SU-DHL-6 (cell line): Measurements from ENCODE around the gene PNMA8B.

Experiments
- H2AFZ ChIP-seq: fragments of 200-600 bp; sonication (generic); 2 replicates; pipeline ENCODE4 v1.6.1; 2014; ENCODE audit warnings: low read depth, mild to moderate bottlenecking, moderate library complexity, mixed read lengths, antibody characterized with exemption, low read length; ENCODE audit not compliant: severe bottlenecking
- H3F3A ChIP-seq: fragments of 200-600 bp; shearing (Covaris generic); 2 replicates; pipeline ENCODE4 v1.6.0; 2016; ENCODE audit warnings: antibody characterized with exemption, mild to moderate bottlenecking; ENCODE audit not compliant: insufficient read depth
- H3K27ac ChIP-seq: fragments of 200-600 bp; sonication (generic); 2 replicates; pipeline ENCODE4 v1.5.1; 2016; ENCODE audit warnings: low read depth, mild to moderate bottlenecking, low read length, moderate library complexity, mixed read lengths
- H3K27me3 ChIP-seq: fragments of 200-600 bp; sonication (generic), shearing (Covaris generic); 2 replicates; pipeline ENCODE4 v1.6.0; 2014; ENCODE audit warnings: mild to moderate bottlenecking, low read length
- H3K36me3 ChIP-seq: fragments of 200-600 bp; sonication (generic); 2 replicates; pipeline ENCODE4 v1.6.1; 2014; ENCODE audit warnings: mild to moderate bottlenecking, low read length, mixed read lengths
- H3K4me2 ChIP-seq: fragments of 300-600, 200-600 bp; shearing (Covaris generic), sonication (generic); 2 replicates; pipeline ENCODE4 v1.6.0; 2014; ENCODE audit warnings: low read length, low read depth, mild to moderate bottlenecking; ENCODE audit not compliant: poor library complexity, severe bottlenecking
- H3K4me3 ChIP-seq: fragments of 200-600 bp; sonication (generic); 2 replicates; pipeline ENCODE4 v1.5.1; 2014; ENCODE audit warnings: antibody characterized with exemption, low read length, mild to moderate bottlenecking, mixed read lengths; ENCODE audit not compliant: insufficient read depth, poor library complexity, severe bottlenecking
- H3K79me2 ChIP-seq: fragments of 200-600 bp; sonication (generic); 2 replicates; pipeline ENCODE4 v1.6.1; 2014; ENCODE audit warnings: mild to moderate bottlenecking, low read length, moderate library complexity; ENCODE audit not compliant: insufficient read depth
- H3K9ac ChIP-seq: fragments of 200-600 bp; sonication (generic); 2 replicates; pipeline ENCODE4 v1.7.0; 2014; ENCODE audit warnings: mild to moderate bottlenecking, low read length
- H3K9me2 ChIP-seq: fragments of 200-600 bp; sonication (generic); replicated peaks from 2 replicates; pipeline ENCODE4 v1.6.1; 2014; ENCODE audit warnings: low read length; ENCODE audit not compliant: insufficient read depth
- H3K9me3 ChIP-seq: fragments of 200-600 bp; sonication (generic); 2 replicates; pipeline ENCODE4 v1.6.1; 2014; ENCODE audit warnings: low read length, mixed read lengths; ENCODE audit not compliant: insufficient read depth
- H4K20me1 ChIP-seq: fragments of 200-600 bp; sonication (generic); 2 replicates; pipeline ENCODE4 v1.6.1; 2014; ENCODE audit warnings: low read depth, mild to moderate bottlenecking, antibody characterized with exemption, low read length, moderate library complexity, mixed read lengths
- EZH2phosphoT487 ChIP-seq: fragments of 200-600 bp; sonication (generic), shearing (Covaris generic); conservative IDR thresholded peaks from 2 replicates; pipeline ENCODE4 v1.6.1; 2018; ENCODE audit warnings: mild to moderate bottlenecking, antibody characterized with exemption, low read length, moderate library complexity, mixed read lengths
- TF ChIP-seq, protein P1 (sequence below): fragments of 200-600 bp; sonication (generic); IDR thresholded peaks from one replicate; pipeline ENCODE4 v1.5.1; 2017; ENCODE audit warnings: antibody characterized with exemption, mild to moderate bottlenecking, low read length, moderate library complexity; ENCODE audit not compliant: insufficient read depth, poor library complexity, severe bottlenecking

The PNMA8B gene, protein sequence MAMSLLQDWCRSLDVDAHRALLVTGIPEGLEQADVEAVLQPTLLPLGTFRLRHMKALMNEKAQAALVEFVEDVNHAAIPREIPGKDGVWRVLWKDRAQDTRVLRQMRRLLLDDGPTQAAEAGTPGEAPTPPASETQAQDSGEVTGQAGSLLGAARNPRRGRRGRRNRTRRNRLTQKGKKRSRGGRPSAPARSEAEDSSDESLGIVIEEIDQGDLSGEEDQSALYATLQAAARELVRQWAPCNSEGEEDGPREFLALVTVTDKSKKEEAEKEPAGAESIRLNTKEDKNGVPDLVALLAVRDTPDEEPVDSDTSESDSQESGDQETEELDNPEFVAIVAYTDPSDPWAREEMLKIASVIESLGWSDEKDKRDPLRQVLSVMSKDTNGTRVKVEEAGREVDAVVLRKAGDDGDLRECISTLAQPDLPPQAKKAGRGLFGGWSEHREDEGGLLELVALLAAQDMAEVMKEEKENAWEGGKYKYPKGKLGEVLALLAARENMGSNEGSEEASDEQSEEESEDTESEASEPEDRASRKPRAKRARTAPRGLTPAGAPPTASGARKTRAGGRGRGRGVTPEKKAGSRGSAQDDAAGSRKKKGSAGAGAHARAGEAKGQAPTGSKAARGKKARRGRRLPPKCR

DNA sequence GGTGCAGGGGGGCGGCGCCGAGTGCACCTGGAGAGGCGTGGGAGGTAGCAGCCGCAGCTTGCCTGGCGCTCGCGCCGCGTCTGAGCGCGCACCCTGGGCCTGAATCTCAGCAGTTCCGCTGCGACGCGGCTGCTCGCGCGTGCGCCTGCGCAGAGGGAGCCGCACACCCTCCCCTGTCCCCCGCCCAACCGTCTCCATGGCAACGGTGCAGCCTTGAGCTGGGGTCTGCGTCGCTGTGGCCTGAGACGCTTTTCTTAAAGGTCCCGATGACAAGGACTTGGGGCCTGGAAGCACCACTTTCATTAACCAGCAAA is at the start of gene PNMA8B:
TSS of gene PNMA8B (minus strand) at position 82 of the 314 bp plus-strand sequence. CDS start 402 bp downstream, outside the sequence.
- Histone ChIP-seq H3K27me3 (no peaks in the 10 kb centered on the region), H3K9ac (no peak within 1 kb of the TSS), H2AFZ (no peak within 1 kb of the TSS), H3F3A (no peaks in the 10 kb centered on the region), H3K9me2 (no peaks in the 10 kb centered on the region), H3K79me2 (no peaks in the 10 kb centered on the region), H3K9me3 (no peaks in the 10 kb centered on the region), H4K20me1 (no peaks in the 10 kb centered on the region), H3K36me3 (no peaks in the 10 kb centered on the region), H3K4me2 (no peak within 1 kb of the TSS), H3K27ac (no peak within 1 kb of the TSS), H3K4me3 (no peak within 1 kb of the TSS)
- TF ChIP-seq EZH2phosphoT487: no peak
- TF ChIP-seq, protein P1, sequence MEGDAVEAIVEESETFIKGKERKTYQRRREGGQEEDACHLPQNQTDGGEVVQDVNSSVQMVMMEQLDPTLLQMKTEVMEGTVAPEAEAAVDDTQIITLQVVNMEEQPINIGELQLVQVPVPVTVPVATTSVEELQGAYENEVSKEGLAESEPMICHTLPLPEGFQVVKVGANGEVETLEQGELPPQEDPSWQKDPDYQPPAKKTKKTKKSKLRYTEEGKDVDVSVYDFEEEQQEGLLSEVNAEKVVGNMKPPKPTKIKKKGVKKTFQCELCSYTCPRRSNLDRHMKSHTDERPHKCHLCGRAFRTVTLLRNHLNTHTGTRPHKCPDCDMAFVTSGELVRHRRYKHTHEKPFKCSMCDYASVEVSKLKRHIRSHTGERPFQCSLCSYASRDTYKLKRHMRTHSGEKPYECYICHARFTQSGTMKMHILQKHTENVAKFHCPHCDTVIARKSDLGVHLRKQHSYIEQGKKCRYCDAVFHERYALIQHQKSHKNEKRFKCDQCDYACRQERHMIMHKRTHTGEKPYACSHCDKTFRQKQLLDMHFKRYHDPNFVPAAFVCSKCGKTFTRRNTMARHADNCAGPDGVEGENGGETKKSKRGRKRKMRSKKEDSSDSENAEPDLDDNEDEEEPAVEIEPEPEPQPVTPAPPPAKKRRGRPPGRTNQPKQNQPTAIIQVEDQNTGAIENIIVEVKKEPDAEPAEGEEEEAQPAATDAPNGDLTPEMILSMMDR: no peak

DNA sequence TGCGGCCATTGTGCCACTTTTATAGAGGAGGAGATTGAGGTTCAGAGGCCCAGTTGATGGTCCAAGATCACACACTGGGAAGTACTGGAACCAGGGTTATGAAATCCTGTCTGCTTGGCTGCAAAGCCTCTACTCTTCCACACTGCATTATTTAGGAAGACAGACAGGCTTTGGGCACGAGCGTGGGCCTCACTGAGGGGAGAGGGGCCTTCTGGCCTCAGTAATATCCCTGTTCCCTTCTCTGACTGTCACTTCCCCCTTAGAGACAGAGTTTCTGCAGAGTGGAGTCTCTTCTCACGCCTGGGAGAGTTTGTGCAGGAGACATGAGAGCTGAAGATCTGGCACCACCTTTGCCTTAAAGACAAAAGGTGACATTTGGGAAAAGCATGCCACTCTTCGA is 49.0 kb upstream of the PNMA8B start:
- Histone ChIP-seq H3K27ac (no peak overlapping the region), H3K79me2 (no peaks in the 10 kb centered on the region), H3K9ac (no peak overlapping the region), H3K4me3 (no peak overlapping the region), H4K20me1 (no peaks in the 10 kb centered on the region), H3F3A (no peaks in the 10 kb centered on the region), H2AFZ (no peak overlapping the region), H3K4me2 (no peak overlapping the region), H3K9me3 (no peaks in the 10 kb centered on the region), H3K9me2 (no peaks in the 10 kb centered on the region), H3K36me3 (no peaks in the 10 kb centered on the region), H3K27me3 (no peaks in the 10 kb centered on the region)
- TF ChIP-seq, protein P1: no peak
- TF ChIP-seq EZH2phosphoT487: no peak

DNA sequence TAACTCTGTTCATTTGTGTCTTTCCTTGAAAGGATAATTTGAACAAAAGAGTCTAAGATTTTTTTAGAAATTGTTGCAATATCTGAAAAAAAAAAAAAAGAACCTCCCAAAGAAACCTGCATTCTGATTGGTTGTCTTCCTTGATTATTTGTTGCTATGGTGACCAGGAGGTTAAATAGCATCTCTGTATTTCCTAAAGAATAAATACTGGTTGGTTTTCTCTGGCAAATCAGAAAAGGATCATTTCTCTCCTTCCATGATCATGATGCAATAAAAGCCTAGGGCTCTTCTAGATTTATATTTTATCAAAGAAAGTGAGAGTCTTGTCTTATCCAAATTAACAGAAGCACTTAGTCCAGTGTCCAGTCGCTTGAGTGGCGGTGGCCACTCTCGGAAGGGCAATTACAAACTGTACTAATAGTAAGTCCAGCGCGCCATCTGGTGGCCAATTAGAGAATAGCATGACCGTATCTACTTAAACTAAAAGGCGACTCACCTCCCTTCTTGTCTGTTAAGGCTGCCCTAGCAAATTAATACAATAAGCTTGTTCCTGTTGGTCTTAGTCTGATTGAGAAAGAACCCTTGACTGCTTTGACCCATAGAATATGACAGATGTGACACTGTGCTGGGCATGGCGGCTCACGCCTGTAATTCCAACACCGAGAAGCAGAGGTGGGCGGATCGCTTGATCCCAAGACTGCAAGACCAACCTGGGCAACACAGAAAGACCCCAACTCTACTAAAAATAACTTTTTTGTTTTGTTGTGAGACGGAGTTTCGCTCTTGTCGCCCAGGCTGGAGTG is 47.0 kb upstream of the PNMA8B start:
- Histone ChIP-seq H3K9ac (no peak overlapping the region), H2AFZ (no peak overlapping the region), H4K20me1 (no peaks in the 10 kb centered on the region), H3F3A (no peaks in the 10 kb centered on the region), H3K36me3 (no peaks in the 10 kb centered on the region), H3K4me2 (no peak overlapping the region), H3K4me3 (no peak overlapping the region), H3K9me3 (no peaks in the 10 kb centered on the region), H3K27me3 (no peaks in the 10 kb centered on the region), H3K9me2 (no peaks in the 10 kb centered on the region), H3K27ac (no peak overlapping the region), H3K79me2 (no peaks in the 10 kb centered on the region)
- TF ChIP-seq, protein P1: peak; percentile 80
- TF ChIP-seq EZH2phosphoT487: no peak
